Measurements from ENCODE around the gene MRPS35.

The MRPS35 gene

DNA sequence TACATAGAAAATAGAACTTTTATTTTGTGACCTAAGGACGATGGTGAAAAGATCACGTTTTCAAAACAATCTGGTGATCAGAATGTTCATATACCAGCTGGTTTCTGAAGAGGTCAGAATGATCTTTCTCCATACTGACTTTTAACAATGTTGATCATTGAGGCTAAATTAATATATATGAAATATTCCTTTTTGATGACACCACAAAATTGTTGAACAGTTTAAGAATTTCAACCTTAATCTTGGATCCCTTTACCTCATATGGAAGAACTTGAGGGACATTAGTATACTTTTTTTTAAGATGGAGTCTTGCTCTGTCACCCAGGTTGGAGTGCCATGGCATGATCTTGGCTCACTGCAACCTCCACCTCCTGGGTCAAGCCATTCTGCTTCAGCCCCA lies 17.2 kb upstream of the MRPS35 start:
- Histone ChIP-seq H3K4me1 (ENCODE audit: control extremely low read depth in 1 of 4, control insufficient read depth in 4 of 4, insufficient read depth in 4 of 4, low read length in 3 of 4) (no peaks in the 10 kb centered on the region), H3K9me3 (ENCODE audit: control extremely low read depth in 1 of 5, control insufficient read depth in 4 of 5, insufficient read depth in 2 of 5, low read depth in 1 of 5, low read length in 4 of 5) (no peaks in the 10 kb centered on the region), H3K27ac (ENCODE audit: insufficient read depth in 1 of 2, low read depth in 1 of 2, low read length in 2 of 2, poor library complexity in 1 of 2, severe bottlenecking in 2 of 2) (no peak overlapping the region), H3K36me3 (ENCODE audit: control insufficient read depth in 4 of 4, insufficient read depth in 4 of 4, low read length in 3 of 4) (peaks cover 10 to 47% (median 25%) of the 10 kb centered on the region in 4 experiments), H3K4me3 (ENCODE audit: control insufficient read depth in 1 of 7, extremely low read depth in 1 of 7, insufficient read depth in 4 of 7, low read depth in 2 of 7, low read length in 6 of 7) (no peak overlapping the region), H3K27me3 (replicated peaks in 2 of 5; ENCODE audit: control insufficient read depth in 4 of 5, insufficient read depth in 5 of 5, low read length in 4 of 5) (no peaks in the 10 kb centered on the region)
- DNase-seq: no peak
- no CpG with 5 or more reads among the region's 2 CpGs for WGBS (ENCODE audit: insufficient coverage)
- CTCF ChIA-PET: no interaction called here
- POLR2A ChIA-PET: no interaction called here

DNA sequence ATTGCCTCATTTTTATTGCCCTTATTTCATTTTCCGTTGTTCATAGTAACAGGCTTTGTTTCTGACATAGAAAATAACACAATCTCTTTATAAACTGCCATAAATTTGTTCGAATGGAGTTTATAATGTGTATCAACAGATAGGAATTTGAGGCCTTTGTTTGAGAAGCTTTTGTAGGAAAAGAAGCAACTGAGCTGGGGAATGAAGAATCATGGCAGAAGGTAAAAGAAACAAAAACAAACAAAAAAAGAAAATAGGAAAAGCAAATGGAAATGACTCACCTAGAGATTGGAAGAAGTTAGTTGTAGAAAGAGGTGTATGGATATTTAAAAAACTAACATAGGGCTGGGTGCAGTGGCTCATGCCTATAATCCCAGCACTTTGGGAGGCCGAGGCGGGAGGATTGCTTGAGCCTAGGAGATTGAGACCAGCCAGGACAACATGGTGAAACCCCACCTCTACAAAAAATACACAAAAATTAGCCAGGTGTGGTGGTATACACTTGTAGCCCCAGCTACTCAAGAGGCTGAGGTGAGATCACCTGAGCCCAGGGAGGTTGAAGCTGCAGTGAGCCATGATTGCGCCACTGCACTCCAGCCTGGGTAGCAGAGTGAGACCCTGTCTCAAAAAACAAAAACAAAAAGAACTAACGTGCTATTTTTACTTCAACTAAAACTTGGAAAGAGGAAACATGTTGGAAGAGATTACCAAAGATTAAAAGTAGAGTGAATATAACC lies 14.9 kb upstream of the MRPS35 start:
- Histone ChIP-seq H3K27me3 (replicated peaks in 2 of 5; ENCODE audit: control insufficient read depth in 4 of 5, insufficient read depth in 5 of 5, low read length in 4 of 5) (no peaks in the 10 kb centered on the region), H3K36me3 (ENCODE audit: control insufficient read depth in 4 of 4, insufficient read depth in 4 of 4, low read length in 3 of 4) (peaks cover under 1 to 27% (median 8%) of the 10 kb centered on the region in 4 experiments), H3K9me3 (ENCODE audit: control extremely low read depth in 1 of 5, control insufficient read depth in 4 of 5, insufficient read depth in 2 of 5, low read depth in 1 of 5, low read length in 4 of 5) (no peaks in the 10 kb centered on the region), H3K27ac (ENCODE audit: insufficient read depth in 1 of 2, low read depth in 1 of 2, low read length in 2 of 2, poor library complexity in 1 of 2, severe bottlenecking in 2 of 2) (no peak overlapping the region), H3K4me3 (ENCODE audit: control insufficient read depth in 1 of 7, extremely low read depth in 1 of 7, insufficient read depth in 4 of 7, low read depth in 2 of 7, low read length in 6 of 7) (no peak overlapping the region), H3K4me1 (ENCODE audit: control extremely low read depth in 1 of 4, control insufficient read depth in 4 of 4, insufficient read depth in 4 of 4, low read length in 3 of 4) (no peaks in the 10 kb centered on the region)
- no peak for DNase-seq
- WGBS (ENCODE audit: insufficient coverage): no CpG with 5 or more reads among the region's 6 CpGs
- POLR2A ChIA-PET: no interaction called here
- CTCF ChIA-PET: interaction anchor here (1.3 to 1.4 kb wide), 3 partner anchors 9 to 13 kb away, joined by 4 to 7 read pairs (median 5); no protein-coding TSS in a partner anchor

- 100% methylated on average over 4 of the region's 5 CpGs for WGBS (ENCODE audit: insufficient coverage)
Measured at GRCh38 chr12:27696293-27696652, 14.4 kb upstream of the MRPS35 start, which contains the start of gene REP15. Gene REP15 (plus strand): TSS chr12:27696447. CDS start chr12:27696563, 116 bp downstream.

GRCh38 chr12:27696864-27697564 lies 13.6 kb upstream of the MRPS35 start:
- H3K9me3 ChIP-seq (ENCODE audit: control extremely low read depth in 1 of 5, control insufficient read depth in 4 of 5, insufficient read depth in 2 of 5, low read depth in 1 of 5, low read length in 4 of 5): no peaks in the 10 kb centered on the region
- POLR2A ChIA-PET: interaction anchor here (0.6 kb wide), 1 partner anchor 7 kb away, joined by 3 read pairs; no protein-coding TSS in a partner anchor
- H3K36me3 ChIP-seq (ENCODE audit: control insufficient read depth in 4 of 4, insufficient read depth in 4 of 4, low read length in 3 of 4): peaks cover 0 to 19% (median 5%) of the 10 kb centered on the region in 4 experiments
- H3K4me3 ChIP-seq (ENCODE audit: control insufficient read depth in 1 of 7, extremely low read depth in 1 of 7, insufficient read depth in 4 of 7, low read depth in 2 of 7, low read length in 6 of 7): no peak overlapping the region
- 100% methylated on average over 2 of the region's 3 CpGs for WGBS (ENCODE audit: insufficient coverage)
- H3K27ac ChIP-seq (ENCODE audit: insufficient read depth in 1 of 2, low read depth in 1 of 2, low read length in 2 of 2, poor library complexity in 1 of 2, severe bottlenecking in 2 of 2): no peak overlapping the region
- CTCF ChIA-PET: interaction anchor here (1.0 to 1.8 kb wide), 6 partner anchors 8 to 272 kb away, joined by 3 to 7 read pairs (median 4); no protein-coding TSS in a partner anchor
- no peaks in the 10 kb centered on the region for H3K4me1 ChIP-seq (ENCODE audit: control extremely low read depth in 1 of 4, control insufficient read depth in 4 of 4, insufficient read depth in 4 of 4, low read length in 3 of 4)
- DNase-seq: no peak
- H3K27me3 ChIP-seq (replicated peaks in 2 of 5; ENCODE audit: control insufficient read depth in 4 of 5, insufficient read depth in 5 of 5, low read length in 4 of 5): no peaks in the 10 kb centered on the region

More at GRCh38 chr12:27696293-27696652, 14.4 kb upstream of the MRPS35 start, which contains the start of gene REP15:
- no peak for DNase-seq
- no peaks in the 10 kb centered on the region for H3K9me3 ChIP-seq (ENCODE audit: control extremely low read depth in 1 of 5, control insufficient read depth in 4 of 5, insufficient read depth in 2 of 5, low read depth in 1 of 5, low read length in 4 of 5)
- ChIA-PET POLR2A (interaction anchor here (0.6 kb wide), 1 partner anchor 8 kb away, joined by 3 read pairs; no protein-coding TSS in a partner anchor), CTCF (interaction anchor here (1.0 to 1.4 kb wide), 4 partner anchors 8 to 271 kb away, joined by 3 to 7 read pairs (median 4); no protein-coding TSS in a partner anchor)
- H3K4me3 ChIP-seq (ENCODE audit: control insufficient read depth in 1 of 7, extremely low read depth in 1 of 7, insufficient read depth in 4 of 7, low read depth in 2 of 7, low read length in 6 of 7): no peak within 1 kb of the TSS
- no peak within 1 kb of the TSS for H3K27ac ChIP-seq (ENCODE audit: insufficient read depth in 1 of 2, low read depth in 1 of 2, low read length in 2 of 2, poor library complexity in 1 of 2, severe bottlenecking in 2 of 2)
- H3K4me1 ChIP-seq (ENCODE audit: control extremely low read depth in 1 of 4, control insufficient read depth in 4 of 4, insufficient read depth in 4 of 4, low read length in 3 of 4): no peaks in the 10 kb centered on the region
- H3K36me3 ChIP-seq (ENCODE audit: control insufficient read depth in 4 of 4, insufficient read depth in 4 of 4, low read length in 3 of 4): peaks cover 0 to 24% (median 8%) of the 10 kb centered on the region in 4 experiments
- no peaks in the 10 kb centered on the region for H3K27me3 ChIP-seq (replicated peaks in 2 of 5; ENCODE audit: control insufficient read depth in 4 of 5, insufficient read depth in 5 of 5, low read length in 4 of 5)

GRCh38 chr12:27703720-27704452 lies 6.7 kb upstream of the MRPS35 start:
- Histone ChIP-seq H3K4me3 (ENCODE audit: control insufficient read depth in 1 of 7, extremely low read depth in 1 of 7, insufficient read depth in 4 of 7, low read depth in 2 of 7, low read length in 6 of 7) (no peak overlapping the region), H3K27ac (ENCODE audit: insufficient read depth in 1 of 2, low read depth in 1 of 2, low read length in 2 of 2, poor library complexity in 1 of 2, severe bottlenecking in 2 of 2) (no peak overlapping the region), H3K4me1 (ENCODE audit: control extremely low read depth in 1 of 4, control insufficient read depth in 4 of 4, insufficient read depth in 4 of 4, low read length in 3 of 4) (peaks cover 0 to 9% (median 3%) of the 10 kb centered on the region in 4 experiments), H3K36me3 (ENCODE audit: control insufficient read depth in 4 of 4, insufficient read depth in 4 of 4, low read length in 3 of 4) (no peaks in the 10 kb centered on the region), H3K9me3 (ENCODE audit: control extremely low read depth in 1 of 5, control insufficient read depth in 4 of 5, insufficient read depth in 2 of 5, low read depth in 1 of 5, low read length in 4 of 5) (no peaks in the 10 kb centered on the region), H3K27me3 (replicated peaks in 2 of 5; ENCODE audit: control insufficient read depth in 4 of 5, insufficient read depth in 5 of 5, low read length in 4 of 5) (no peaks in the 10 kb centered on the region)
- CTCF ChIA-PET: interaction anchor here (0.6 to 1.5 kb wide), 5 partner anchors 8 to 286 kb away, joined by 3 to 7 read pairs (median 3); partner anchors contain the start of gene REP15
- peak; percentile 75 to 88 (median 84) for DNase-seq
- POLR2A ChIA-PET: interaction anchor here (0.6 kb wide), 1 partner anchor 7 kb away, joined by 3 read pairs; no protein-coding TSS in a partner anchor
- 4% methylated on average over 3 of the region's 4 CpGs for WGBS (ENCODE audit: insufficient coverage)

DNA sequence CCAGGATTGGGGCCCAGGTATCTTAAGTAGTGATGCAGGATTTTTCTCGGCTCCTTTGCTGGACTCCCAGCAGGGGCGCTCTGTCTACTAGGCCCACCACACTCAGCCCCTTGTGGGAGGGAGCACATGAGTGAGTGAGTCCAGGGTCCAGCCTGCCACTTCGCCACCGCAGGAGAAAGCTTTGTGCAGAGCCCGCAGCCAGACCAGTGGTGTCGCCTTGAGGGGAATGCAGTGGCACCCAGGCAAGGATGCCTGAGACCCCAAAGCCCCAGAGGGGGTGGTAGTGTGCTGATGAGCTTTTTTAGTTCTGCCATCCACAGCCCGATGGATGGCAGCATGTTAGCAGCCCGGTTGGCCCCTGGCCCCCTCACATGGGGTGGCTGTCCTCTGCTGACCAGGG lies 5.4 kb upstream of the MRPS35 start:
- Histone ChIP-seq H3K9me3 (ENCODE audit: control extremely low read depth in 1 of 5, control insufficient read depth in 4 of 5, insufficient read depth in 2 of 5, low read depth in 1 of 5, low read length in 4 of 5) (no peaks in the 10 kb centered on the region), H3K27me3 (replicated peaks in 2 of 5; ENCODE audit: control insufficient read depth in 4 of 5, insufficient read depth in 5 of 5, low read length in 4 of 5) (no peaks in the 10 kb centered on the region), H3K27ac (ENCODE audit: insufficient read depth in 1 of 2, low read depth in 1 of 2, low read length in 2 of 2, poor library complexity in 1 of 2, severe bottlenecking in 2 of 2) (no peak overlapping the region), H3K4me1 (ENCODE audit: control extremely low read depth in 1 of 4, control insufficient read depth in 4 of 4, insufficient read depth in 4 of 4, low read length in 3 of 4) (peaks cover 0 to 14% (median 5%) of the 10 kb centered on the region in 4 experiments), H3K36me3 (ENCODE audit: control insufficient read depth in 4 of 4, insufficient read depth in 4 of 4, low read length in 3 of 4) (no peaks in the 10 kb centered on the region), H3K4me3 (ENCODE audit: control insufficient read depth in 1 of 7, extremely low read depth in 1 of 7, insufficient read depth in 4 of 7, low read depth in 2 of 7, low read length in 6 of 7) (no peak overlapping the region)
- ChIA-PET POLR2A (no interaction called here), CTCF (interaction anchor here (0.6 to 1.5 kb wide), 3 partner anchors 9 to 280 kb away, joined by 3 to 7 read pairs (median 3); partner anchors contain the start of gene REP15)
- DNase-seq: no peak
- 100% methylated on average over 2 of the region's 8 CpGs for WGBS (ENCODE audit: insufficient coverage)
